GM21786 (cell line): ENCODE measurements around the gene PIP4K2B.
"Not testable (repeated sequence)": the region's sequence is repeated elsewhere in the genome, so short reads cannot be mapped to it uniquely, and the experiment has no call there.

Source experiments
- ATAC-seq: cut with Tn5 transposase; IDR thresholded peaks from one replicate; pipeline ENCODE4 v1.9.1; 2021; ENCODE audit not compliant: unreplicated experiment

PIP4K2B gene

GRCh38 chr17:38799501-38800236 lies at the start of gene PIP4K2B:
TSS of gene PIP4K2B (minus strand) at chr17:38799556. CDS start at chr17:38799424, 132 bp downstream.
- ATAC-seq: peak; percentile 85

- no peak for ATAC-seq
Measured at GRCh38 chr17:38848557-38848891, 49.2 kb upstream of the PIP4K2B start.

GRCh38 chr17:38844261-38844757 lies 45.0 kb upstream of the PIP4K2B start:
- ATAC-seq: no peak

- no peak for ATAC-seq
Measured at GRCh38 chr17:38825762-38826247, 26.4 kb upstream of the PIP4K2B start.

- ATAC-seq: peak; percentile 72
Measured at GRCh38 chr17:38824899-38825761, 25.8 kb upstream of the PIP4K2B start, which contains the start of gene CWC25. TSS of gene CWC25 (minus strand) at chr17:38825321. CDS start at chr17:38825183, 138 bp downstream.

GRCh38 chr17:38815576-38816193 lies 16.3 kb upstream of the PIP4K2B start:
- ATAC-seq: no peak

GRCh38 chr17:38809828-38810227 lies 10.5 kb upstream of the PIP4K2B start:
- ATAC-seq: no peak

GRCh38 chr17:38800237-38800760 lies 943 bp upstream of the PIP4K2B start:
- ATAC-seq: no peak

GRCh38 chr17:38798614-38799500 lies 499 bp downstream of the PIP4K2B start:
- peak; percentile 14 for ATAC-seq

GRCh38 chr17:38797828-38798227 lies 1.5 kb downstream of the PIP4K2B start:
- no peak for ATAC-seq

GRCh38 chr17:38797158-38797490 lies 2.2 kb downstream of the PIP4K2B start:
- no peak for ATAC-seq

- ATAC-seq: no peak
Measured at GRCh38 chr17:38796451-38797157, 2.8 kb downstream of the PIP4K2B start.

GRCh38 chr17:38794221-38794620 lies 5.1 kb downstream of the PIP4K2B start:
- no peak for ATAC-seq

- no peak for ATAC-seq
Measured at GRCh38 chr17:38791162-38791561, 8.2 kb downstream of the PIP4K2B start.

GRCh38 chr17:38790148-38790707 lies 9.1 kb downstream of the PIP4K2B start:
- not testable (repeated sequence) for ATAC-seq

- no peak for ATAC-seq
Measured at GRCh38 chr17:38789185-38789584, 10.2 kb downstream of the PIP4K2B start.

- not testable (repeated sequence) for ATAC-seq
Measured at GRCh38 chr17:38787999-38788398, 11.4 kb downstream of the PIP4K2B start.

- ATAC-seq: no peak
Measured at GRCh38 chr17:38786372-38786771, 13.0 kb downstream of the PIP4K2B start.

GRCh38 chr17:38783227-38783626 lies 16.1 kb downstream of the PIP4K2B start:
- no peak for ATAC-seq
